GM12875 (cell line): ENCODE measurements around the gene SSBP2.

Experiments used
- H3K4me3 ChIP-seq: one replicate; pipeline ENCODE4 v1.5.1; 2011; ENCODE audit warnings: low read depth, low read length, control low read depth
- CTCF ChIP-seq: IDR thresholded peaks from 2 replicates; pipeline ENCODE4 v1.5.1; 2011; ENCODE audit warnings: low read depth, mild to moderate bottlenecking, control low read depth, inconsistent platforms, low read length, moderate library complexity, borderline replicate concordance; ENCODE audit not compliant: insufficient read depth

Gene SSBP2

GRCh38 chr5:81726297-81726696 is 24.6 kb downstream of the SSBP2 start:
- H3K4me3 ChIP-seq, result no peak overlapping the region
- no peak for TF ChIP-seq CTCF

GRCh38 chr5:81724571-81724970 is 26.3 kb downstream of the SSBP2 start:
- no peak for TF ChIP-seq CTCF
- no peak overlapping the region for H3K4me3 ChIP-seq

- TF ChIP-seq CTCF, result no peak
- H3K4me3 ChIP-seq, result no peak overlapping the region
Observed at GRCh38 chr5:81724108-81724507, 26.8 kb downstream of the SSBP2 start.

GRCh38 chr5:81721049-81721448 is 29.8 kb downstream of the SSBP2 start:
- TF ChIP-seq CTCF, result no peak
- H3K4me3 ChIP-seq, result no peak overlapping the region

- TF ChIP-seq CTCF, result no peak
Observed at GRCh38 chr5:81719743-81720345, 31.1 kb downstream of the SSBP2 start.

GRCh38 chr5:81718300-81718699 is 32.6 kb downstream of the SSBP2 start:
- no peak for TF ChIP-seq CTCF
- H3K4me3 ChIP-seq, result no peak overlapping the region

More at GRCh38 chr5:81719743-81720345, 31.1 kb downstream of the SSBP2 start:
- no peak overlapping the region for H3K4me3 ChIP-seq

GRCh38 chr5:81717860-81718259 is 33.0 kb downstream of the SSBP2 start:
- H3K4me3 ChIP-seq, result no peak overlapping the region
- no peak for TF ChIP-seq CTCF
